HG03342 (cell line): ENCODE results near the gene CKAP5.
"Not testable (repeated sequence)": the region's sequence is repeated elsewhere in the genome, so short reads cannot be mapped to it uniquely, and the experiment has no call there.

Experiments
- ATAC-seq: cut with Tn5 transposase; IDR thresholded peaks from one replicate; pipeline ENCODE4 v1.9.1; 2021; ENCODE audit warnings: mild to moderate bottlenecking, moderate library complexity; ENCODE audit not compliant: unreplicated experiment

CKAP5 gene

GRCh38 chr11:46855863-46856262, 9.8 kb upstream of the CKAP5 start:
- no peak for ATAC-seq

DNA sequence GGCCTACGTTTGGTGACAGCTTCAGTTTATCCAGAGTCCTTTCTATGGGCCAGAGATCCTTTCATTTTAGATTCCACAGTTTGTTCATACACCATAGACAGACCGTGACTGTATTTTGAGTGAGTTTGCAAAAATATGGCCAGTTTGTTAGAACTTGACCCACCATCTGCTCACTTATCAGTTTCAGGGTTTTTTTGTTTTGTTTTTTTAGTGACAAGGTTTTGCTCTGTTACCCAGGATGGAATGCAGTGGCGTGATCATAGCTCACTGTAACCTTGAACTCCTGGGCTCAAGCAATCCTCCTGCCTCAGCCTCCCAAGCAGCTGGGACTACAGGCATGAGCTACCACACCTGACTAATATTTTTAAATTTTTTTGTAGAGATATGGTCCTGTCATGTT, 9.1 kb upstream of the CKAP5 start:
- ATAC-seq: no peak

DNA sequence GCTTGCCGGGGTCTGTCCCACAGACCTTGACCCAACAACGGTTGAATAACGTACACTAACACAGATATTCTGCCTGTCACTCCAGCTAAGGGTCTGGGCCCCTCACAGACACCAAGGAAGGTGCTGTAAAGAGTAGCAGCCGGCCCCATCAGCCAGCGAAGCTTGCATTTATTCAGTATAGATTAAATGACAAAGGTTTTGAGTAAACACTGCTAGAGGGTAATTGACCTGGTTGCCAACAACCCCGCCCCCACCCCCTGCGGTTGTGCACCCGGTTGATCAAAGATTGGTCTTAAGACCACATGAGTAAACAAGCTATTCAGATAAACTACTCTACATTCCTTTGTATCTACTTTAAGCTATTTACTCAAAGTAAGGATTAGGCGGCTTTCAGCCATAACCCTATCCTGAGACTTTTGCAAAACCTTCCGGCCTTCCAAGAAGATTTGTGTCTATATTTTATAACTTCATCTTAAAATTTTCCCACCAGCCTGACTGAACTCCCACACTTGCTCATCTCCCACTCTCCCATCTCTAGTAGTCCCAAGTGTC, 4.8 kb upstream of the CKAP5 start:
- no peak for ATAC-seq

DNA sequence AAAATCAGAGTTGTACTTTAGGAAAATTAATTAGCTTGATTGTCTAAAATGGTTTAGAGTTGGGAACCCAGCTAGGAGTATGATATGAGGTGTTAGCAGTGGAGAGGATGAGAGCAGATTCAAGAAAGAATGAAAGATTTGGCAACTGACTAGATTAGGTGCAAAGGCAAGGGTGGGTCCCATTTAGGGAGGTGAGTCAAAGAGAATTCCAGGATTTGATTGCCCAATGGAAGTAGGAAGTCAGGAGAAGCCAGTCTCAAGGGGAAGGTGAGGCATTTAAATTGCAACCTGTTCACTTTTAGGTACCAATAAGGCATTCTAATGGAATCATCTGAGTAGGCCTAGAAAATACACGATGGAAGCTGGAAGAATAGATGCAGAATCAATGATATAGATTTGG, 3.6 kb upstream of the CKAP5 start:
- ATAC-seq: no peak

GRCh38 chr11:46846510-46846830, 390 bp upstream of the CKAP5 start:
- peak; percentile 5 for ATAC-seq

DNA sequence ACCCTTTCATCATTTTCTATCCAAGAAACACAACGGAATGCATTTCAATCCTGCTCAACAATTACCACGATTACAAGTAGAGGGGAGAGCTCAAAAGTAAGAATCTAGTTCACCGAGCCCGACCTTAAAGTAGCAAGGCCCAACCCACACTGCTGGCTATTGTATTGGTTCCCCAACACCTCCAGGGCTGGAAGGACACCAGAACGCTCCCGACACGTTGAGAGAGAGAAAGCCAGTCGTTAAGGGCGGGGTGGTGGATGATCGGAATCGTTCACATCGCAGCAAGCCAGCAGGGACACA, 690 bp downstream of the CKAP5 start:
- no peak for ATAC-seq

DNA sequence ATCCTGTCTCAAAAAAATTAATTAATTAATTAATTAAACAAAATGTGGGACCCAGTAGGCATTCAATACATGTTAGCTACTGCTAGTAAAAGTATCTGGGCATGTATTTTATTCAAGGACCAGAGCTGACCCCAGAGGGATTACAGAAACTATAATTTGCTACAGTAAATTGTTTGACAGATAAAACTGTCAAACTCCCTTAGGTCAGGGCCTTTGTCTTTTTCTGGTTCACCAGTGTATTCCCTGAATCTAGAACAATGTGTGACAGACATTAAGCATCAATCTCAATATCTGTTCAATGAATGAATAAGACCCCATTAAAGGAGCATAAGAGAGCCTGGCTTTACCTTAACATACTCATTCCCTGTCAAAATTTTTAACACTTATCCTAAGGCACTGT, 6.0 kb downstream of the CKAP5 start:
- no peak for ATAC-seq

- ATAC-seq: no peak
Observed at GRCh38 chr11:46838501-46838900, 7.6 kb downstream of the CKAP5 start.

GRCh38 chr11:46837860-46838259, 8.2 kb downstream of the CKAP5 start:
- no peak for ATAC-seq

- ATAC-seq: no peak
Observed at GRCh38 chr11:46836870-46837269, 9.2 kb downstream of the CKAP5 start.

GRCh38 chr11:46836431-46836830, 9.6 kb downstream of the CKAP5 start:
- no peak for ATAC-seq

- ATAC-seq: no peak
Observed at GRCh38 chr11:46835897-46836296, 10.2 kb downstream of the CKAP5 start.

GRCh38 chr11:46834821-46835220, 11.3 kb downstream of the CKAP5 start:
- ATAC-seq: no peak

DNA sequence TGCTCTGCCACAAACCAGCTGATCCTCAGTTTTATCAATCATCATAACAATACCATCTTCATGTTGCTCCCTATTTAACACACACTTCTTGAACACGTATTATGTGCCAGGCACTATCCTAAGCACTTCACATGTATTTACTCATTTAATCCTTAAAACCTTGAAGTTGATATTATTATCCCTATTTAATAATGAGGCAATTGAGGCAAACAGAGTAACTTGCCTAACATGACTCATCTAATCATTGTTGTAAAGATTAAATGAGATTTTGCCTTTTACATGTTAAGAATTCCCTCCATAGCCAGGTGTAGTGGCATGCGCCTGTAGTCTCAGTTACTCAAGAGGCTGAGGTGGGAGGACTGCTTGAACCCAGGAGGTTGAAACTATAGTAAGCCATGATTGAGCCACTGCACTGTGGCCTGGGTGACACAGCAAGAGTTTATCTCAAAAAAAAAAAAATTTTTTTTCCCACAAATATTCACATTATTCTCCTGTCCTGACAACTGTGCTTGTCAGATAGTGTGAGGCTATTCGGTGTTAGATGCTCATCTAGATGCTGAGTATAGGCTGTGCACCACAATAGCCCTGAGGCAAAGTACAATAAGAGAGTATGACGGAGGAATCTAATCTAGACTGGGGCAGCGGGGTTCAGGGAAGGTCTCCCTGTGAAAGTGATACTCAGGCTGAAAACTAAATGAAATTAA, 13.4 kb downstream of the CKAP5 start:
- no peak for ATAC-seq

DNA sequence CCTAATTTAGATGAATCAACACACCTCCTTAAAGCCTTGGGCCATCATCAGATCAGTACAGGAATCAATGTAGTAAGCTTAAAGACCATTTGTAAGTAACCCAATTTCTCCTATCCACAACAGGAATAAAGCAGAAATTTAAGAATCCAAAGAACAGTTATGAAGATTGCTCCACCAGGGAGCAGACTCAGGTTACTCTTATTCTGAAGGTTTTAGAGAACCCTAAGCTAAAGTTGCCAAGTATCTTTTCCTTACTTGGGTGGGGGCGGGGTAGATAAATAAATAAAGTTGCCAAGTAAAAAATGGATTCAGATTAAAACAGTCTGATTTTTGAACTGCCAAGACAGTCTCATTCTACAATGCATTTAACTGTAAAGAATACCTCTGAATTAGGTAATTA, 18.1 kb downstream of the CKAP5 start:
- ATAC-seq: no peak

GRCh38 chr11:46826310-46827044, 19.6 kb downstream of the CKAP5 start:
- peak; percentile 99 for ATAC-seq

- ATAC-seq: no peak
Observed at GRCh38 chr11:46808799-46809431, 37.2 kb downstream of the CKAP5 start.

DNA sequence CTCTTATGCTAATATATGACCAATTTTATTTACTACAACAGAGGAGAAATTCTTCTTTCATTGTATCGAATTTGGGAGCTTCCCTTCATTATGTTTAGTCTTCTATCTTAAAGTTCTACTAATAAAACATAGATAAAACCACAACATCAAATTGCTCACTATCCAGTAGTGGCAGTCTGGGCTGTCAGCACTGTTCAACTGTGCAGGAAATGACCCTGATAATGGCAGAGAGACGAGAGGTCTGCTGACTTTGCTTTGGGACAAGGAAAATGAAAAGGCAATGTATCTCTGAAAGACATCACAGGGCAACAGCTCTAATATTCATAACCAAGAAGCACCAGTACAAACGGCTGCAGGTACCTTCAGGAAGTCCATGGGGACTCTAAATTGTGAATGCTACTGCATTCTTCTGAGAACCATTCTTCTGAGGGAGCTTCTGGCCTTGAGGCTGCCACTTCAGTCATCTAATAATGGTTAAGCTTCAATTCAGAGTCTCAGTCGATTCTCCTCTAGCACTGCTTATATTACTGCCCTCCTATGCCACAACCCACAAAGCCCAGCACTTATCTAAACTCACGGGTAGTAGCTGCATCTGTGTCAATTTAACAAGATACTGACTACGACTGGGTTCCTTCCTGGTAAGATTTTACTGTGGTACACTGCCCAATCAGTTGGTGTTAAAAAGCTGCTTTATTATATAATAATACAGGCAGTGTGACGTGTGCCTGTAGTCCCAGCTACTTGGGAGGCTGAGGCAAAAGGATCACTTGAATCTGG, 44.2 kb downstream of the CKAP5 start:
- no peak for ATAC-seq

DNA sequence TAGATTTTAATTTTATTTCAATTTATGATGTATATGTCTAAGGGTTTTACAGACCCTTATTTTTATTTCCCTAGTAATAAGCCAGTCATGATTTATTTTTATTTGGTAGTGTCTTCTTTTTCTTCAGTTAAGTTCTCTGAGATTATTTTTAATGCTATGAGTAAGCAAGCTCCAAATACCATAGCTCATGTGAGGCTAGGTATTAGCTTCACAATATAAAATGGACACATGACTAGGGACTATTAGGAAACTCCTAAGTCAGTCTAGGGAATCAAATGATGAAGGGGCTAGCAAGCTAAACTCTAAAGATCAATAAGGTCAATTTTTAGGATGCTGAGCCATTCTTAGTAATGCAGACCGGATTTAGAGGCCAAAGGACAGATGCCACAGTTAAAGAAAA, 45.9 kb downstream of the CKAP5 start:
- no peak for ATAC-seq

GRCh38 chr11:46799725-46800124, 46.4 kb downstream of the CKAP5 start:
- ATAC-seq: not testable (repeated sequence)

- ATAC-seq: no peak
Observed at GRCh38 chr11:46778416-46778815, 67.7 kb downstream of the CKAP5 start.
